ENCODE measurements around the gene STAT5A. TPM values are rescaled to one million over a fixed set of nuclear protein-coding genes. Genes with fewer than 3 reads are reported as not detected.

STAT5A gene
- total RNA-seq, 1 experiment from 2014 or later, result 2.4 TPM

GRCh38 chr17:42284024-42284369, 4.3 kb upstream of the STAT5A start:
- Histone ChIP-seq H3K9me3 (no peaks in the 10 kb centered on the region), H3K4me1 (0 out of 2 replicates have a peak, but pooled peaks cover 7% of the 10 kb centered on the region), H3K36me3 (ENCODE audit: control insufficient read depth, insufficient read depth, low read length) (no peaks in the 10 kb centered on the region), H3K27me3 (replicated peaks; ENCODE audit: control insufficient read depth, insufficient read depth, low read length) (no peaks in the 10 kb centered on the region), H3K4me3 (ENCODE audit: low read depth, low read length) (no peak overlapping the region)
- BruUV-seq (replicated peaks), result no TSS peak
- ChIA-PET POLR2A (interaction anchor here (0.6 kb wide), 1 partner anchor 514 kb away, joined by 7 read pairs; the partner anchor contains the start of gene COA3), CTCF (no interaction called here)
- Mint-ChIP-seq H3K27ac (ENCODE audit: unreplicated experiment) (no peak overlapping the region), H3K9me3 (ENCODE audit: unreplicated experiment) (no peaks in the 10 kb centered on the region), H3K27me3 (ENCODE audit: insufficient read depth, unreplicated experiment) (no peaks in the 10 kb centered on the region), H3K4me3 (ENCODE audit: unreplicated experiment) (no peak overlapping the region), H3K36me3 (ENCODE audit: insufficient read depth, unreplicated experiment) (no peaks in the 10 kb centered on the region), H3K4me1 (ENCODE audit: low read depth, unreplicated experiment) (peaks cover 17% of the 10 kb centered on the region)
- TF ChIP-seq, protein P1, sequence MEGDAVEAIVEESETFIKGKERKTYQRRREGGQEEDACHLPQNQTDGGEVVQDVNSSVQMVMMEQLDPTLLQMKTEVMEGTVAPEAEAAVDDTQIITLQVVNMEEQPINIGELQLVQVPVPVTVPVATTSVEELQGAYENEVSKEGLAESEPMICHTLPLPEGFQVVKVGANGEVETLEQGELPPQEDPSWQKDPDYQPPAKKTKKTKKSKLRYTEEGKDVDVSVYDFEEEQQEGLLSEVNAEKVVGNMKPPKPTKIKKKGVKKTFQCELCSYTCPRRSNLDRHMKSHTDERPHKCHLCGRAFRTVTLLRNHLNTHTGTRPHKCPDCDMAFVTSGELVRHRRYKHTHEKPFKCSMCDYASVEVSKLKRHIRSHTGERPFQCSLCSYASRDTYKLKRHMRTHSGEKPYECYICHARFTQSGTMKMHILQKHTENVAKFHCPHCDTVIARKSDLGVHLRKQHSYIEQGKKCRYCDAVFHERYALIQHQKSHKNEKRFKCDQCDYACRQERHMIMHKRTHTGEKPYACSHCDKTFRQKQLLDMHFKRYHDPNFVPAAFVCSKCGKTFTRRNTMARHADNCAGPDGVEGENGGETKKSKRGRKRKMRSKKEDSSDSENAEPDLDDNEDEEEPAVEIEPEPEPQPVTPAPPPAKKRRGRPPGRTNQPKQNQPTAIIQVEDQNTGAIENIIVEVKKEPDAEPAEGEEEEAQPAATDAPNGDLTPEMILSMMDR (IDR thresholded peaks at IDR 0.05; ENCODE audit: insufficient read depth in 1 of 2, low read depth in 1 of 2, low read length in 1 of 2, severe bottlenecking in 1 of 2, unreplicated experiment in 1 of 2), result no peak
- intact Hi-C loops (cut with micrococcal nuclease; ENCODE audit: unreplicated experiment), result no loop called here
- DNase-seq, result peak in 1 of 2 experiments; percentile 22

DNA sequence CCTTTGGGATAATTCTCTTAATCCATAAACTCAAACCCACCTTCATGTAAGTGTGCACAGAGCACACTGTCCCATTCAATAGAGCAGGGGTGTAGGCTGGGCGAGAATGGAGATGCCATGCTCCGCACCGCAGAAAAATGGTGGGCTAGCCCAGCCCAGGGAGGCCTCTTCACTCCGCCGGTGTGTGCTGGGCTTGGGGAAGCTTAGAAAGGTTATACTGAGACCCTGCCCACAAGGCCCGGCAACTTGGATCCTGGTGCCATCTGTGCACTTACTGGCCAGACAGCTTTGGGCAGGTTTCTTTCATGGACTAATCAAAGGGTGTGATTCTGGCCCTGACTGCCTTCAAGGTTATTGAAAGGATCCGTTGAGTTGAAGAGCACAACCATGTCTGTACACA, 3.7 kb upstream of the STAT5A start:
- H3K9me3 Mint-ChIP-seq (ENCODE audit: unreplicated experiment), result no peaks in the 10 kb centered on the region
- H3K4me1 ChIP-seq, result 0 out of 2 replicates have a peak, but pooled peaks cover 7% of the 10 kb centered on the region
- H3K27ac Mint-ChIP-seq (ENCODE audit: unreplicated experiment), result no peak overlapping the region
- no peaks in the 10 kb centered on the region for H3K27me3 Mint-ChIP-seq (ENCODE audit: insufficient read depth, unreplicated experiment)
- ChIA-PET CTCF (no interaction called here), POLR2A (interaction anchor here (0.6 kb wide), 1 partner anchor 514 kb away, joined by 7 read pairs; the partner anchor contains the start of gene COA3)
- no peaks in the 10 kb centered on the region for H3K36me3 Mint-ChIP-seq (ENCODE audit: insufficient read depth, unreplicated experiment)
- H3K27me3 ChIP-seq (replicated peaks; ENCODE audit: control insufficient read depth, insufficient read depth, low read length), result no peaks in the 10 kb centered on the region
- no peak for DNase-seq
- peaks cover 17% of the 10 kb centered on the region for H3K4me1 Mint-ChIP-seq (ENCODE audit: low read depth, unreplicated experiment)
- no peak overlapping the region for H3K4me3 Mint-ChIP-seq (ENCODE audit: unreplicated experiment)
- TF ChIP-seq, protein P1 (IDR thresholded peaks at IDR 0.05; ENCODE audit: insufficient read depth in 1 of 2, low read depth in 1 of 2, low read length in 1 of 2, severe bottlenecking in 1 of 2, unreplicated experiment in 1 of 2), result no peak
- H3K4me3 ChIP-seq (ENCODE audit: low read depth, low read length), result no peak overlapping the region
- intact Hi-C loops (cut with micrococcal nuclease; ENCODE audit: unreplicated experiment), result no loop called here
- H3K9me3 ChIP-seq, result no peaks in the 10 kb centered on the region
- BruUV-seq (replicated peaks), result no TSS peak
- no peaks in the 10 kb centered on the region for H3K36me3 ChIP-seq (ENCODE audit: control insufficient read depth, insufficient read depth, low read length)

- Mint-ChIP-seq H3K27ac (ENCODE audit: unreplicated experiment) (no peak overlapping the region), H3K4me3 (ENCODE audit: unreplicated experiment) (no peak overlapping the region), H3K36me3 (ENCODE audit: insufficient read depth, unreplicated experiment) (no peaks in the 10 kb centered on the region), H3K9me3 (ENCODE audit: unreplicated experiment) (no peaks in the 10 kb centered on the region), H3K4me1 (ENCODE audit: low read depth, unreplicated experiment) (peaks cover 17% of the 10 kb centered on the region), H3K27me3 (ENCODE audit: insufficient read depth, unreplicated experiment) (no peaks in the 10 kb centered on the region)
- Histone ChIP-seq H3K27me3 (replicated peaks; ENCODE audit: control insufficient read depth, insufficient read depth, low read length) (no peaks in the 10 kb centered on the region), H3K4me1 (0 out of 2 replicates have a peak, but pooled peaks cover 7% of the 10 kb centered on the region), H3K9me3 (no peaks in the 10 kb centered on the region), H3K36me3 (ENCODE audit: control insufficient read depth, insufficient read depth, low read length) (no peaks in the 10 kb centered on the region), H3K4me3 (ENCODE audit: low read depth, low read length) (no peak overlapping the region)
- ChIA-PET CTCF (no interaction called here), POLR2A (no interaction called here)
- intact Hi-C loops (cut with micrococcal nuclease; ENCODE audit: unreplicated experiment), result no loop called here
- no TSS peak for BruUV-seq (replicated peaks)
- no peak for DNase-seq
- TF ChIP-seq, protein P1 (IDR thresholded peaks at IDR 0.05; ENCODE audit: insufficient read depth in 1 of 2, low read depth in 1 of 2, low read length in 1 of 2, severe bottlenecking in 1 of 2, unreplicated experiment in 1 of 2), result no peak
Observed at GRCh38 chr17:42285346-42286050, 2.8 kb upstream of the STAT5A start.

Measured in Caco-2 (cell line).